ENCODE data around the gene SYT8. TPM values are rescaled to one million over a fixed set of nuclear protein-coding genes. Genes with fewer than 3 reads are reported as not detected.
"Not testable (repeated sequence)": the region's sequence is repeated elsewhere in the genome, so short reads cannot be mapped to it uniquely, and the experiment has no call there.

The SYT8 gene
- total and polyA plus RNA-seq, 10 donors = 0.83 TPM; not detected in 9

DNA sequence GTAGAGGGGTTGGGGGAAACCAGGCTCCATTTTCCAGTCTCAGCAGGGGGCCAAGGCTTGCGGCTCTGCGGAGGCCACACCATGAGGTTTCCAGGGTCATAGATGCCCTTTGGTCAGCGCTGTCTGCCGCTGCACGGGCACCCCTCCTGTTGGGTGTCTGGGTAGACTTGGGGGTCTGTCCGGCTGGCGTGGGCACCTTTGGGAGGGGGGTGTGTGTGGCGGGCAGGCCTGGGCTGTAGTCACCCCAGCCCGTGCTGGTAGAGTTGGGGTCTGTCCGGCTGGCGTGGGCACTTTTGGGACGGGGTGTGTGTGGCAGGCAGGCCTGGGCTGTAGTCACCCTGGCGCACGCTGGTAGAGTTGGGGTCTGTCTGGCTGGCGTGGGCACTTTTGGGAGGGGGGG lies 36.7 kb downstream of the SYT8 start:
- H3K27ac ChIP-seq = peak overlapping the region; percentile 53 to 87 (median 81)
- H3K4me3 ChIP-seq = peak overlapping the region; percentile 32 to 71 (median 46)
- peak; percentile 74 for DNase-seq
- WGBS, 5 donors = 59 to 92% (median 77%) methylated on average over 7 to 15 of the region's 15 CpGs
- H3K4me1 ChIP-seq = peaks cover 27 to 96% (median 66%) of the 10 kb centered on the region in 6 donors
- TF ChIP-seq POLR2A (IDR thresholded peaks at IDR 0.05) = no peak
- no peak for TF ChIP-seq POLR2AphosphoS5 (IDR thresholded peaks at IDR 0.05)
- TF ChIP-seq, protein P1, sequence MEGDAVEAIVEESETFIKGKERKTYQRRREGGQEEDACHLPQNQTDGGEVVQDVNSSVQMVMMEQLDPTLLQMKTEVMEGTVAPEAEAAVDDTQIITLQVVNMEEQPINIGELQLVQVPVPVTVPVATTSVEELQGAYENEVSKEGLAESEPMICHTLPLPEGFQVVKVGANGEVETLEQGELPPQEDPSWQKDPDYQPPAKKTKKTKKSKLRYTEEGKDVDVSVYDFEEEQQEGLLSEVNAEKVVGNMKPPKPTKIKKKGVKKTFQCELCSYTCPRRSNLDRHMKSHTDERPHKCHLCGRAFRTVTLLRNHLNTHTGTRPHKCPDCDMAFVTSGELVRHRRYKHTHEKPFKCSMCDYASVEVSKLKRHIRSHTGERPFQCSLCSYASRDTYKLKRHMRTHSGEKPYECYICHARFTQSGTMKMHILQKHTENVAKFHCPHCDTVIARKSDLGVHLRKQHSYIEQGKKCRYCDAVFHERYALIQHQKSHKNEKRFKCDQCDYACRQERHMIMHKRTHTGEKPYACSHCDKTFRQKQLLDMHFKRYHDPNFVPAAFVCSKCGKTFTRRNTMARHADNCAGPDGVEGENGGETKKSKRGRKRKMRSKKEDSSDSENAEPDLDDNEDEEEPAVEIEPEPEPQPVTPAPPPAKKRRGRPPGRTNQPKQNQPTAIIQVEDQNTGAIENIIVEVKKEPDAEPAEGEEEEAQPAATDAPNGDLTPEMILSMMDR (IDR thresholded peaks at IDR 0.05 in 8 of 11, conservative IDR thresholded peaks at IDR 0.05 in 3 of 11) = no peak
- H3K36me3 ChIP-seq = peaks cover 0 to 52% (median 2%) of the 10 kb centered on the region in 6 donors
- H3K9me3 ChIP-seq = no peaks in the 10 kb centered on the region
- H3K27me3 ChIP-seq (replicated peaks in 1 of 7) = no peaks in the 10 kb centered on the region
- intact Hi-C loops (cut with DNase I; ENCODE audit: low total_unique reads) = no loop called here

- TF ChIP-seq POLR2AphosphoS5 (IDR thresholded peaks at IDR 0.05) = no peak
- Histone ChIP-seq H3K4me1 (peaks cover 29 to 96% (median 65%) of the 10 kb centered on the region in 6 donors), H3K4me3 (peak overlapping the region in 6 of 8 donors; percentile 15 to 71 (median 45)), H3K36me3 (peaks cover 0 to 50% (median 2%) of the 10 kb centered on the region in 6 donors), H3K27ac (peak overlapping the region in 6 of 8 donors; percentile 51 to 87 (median 84)), H3K27me3 (replicated peaks in 1 of 7) (no peaks in the 10 kb centered on the region), H3K9me3 (no peaks in the 10 kb centered on the region)
- intact Hi-C loops (cut with DNase I; ENCODE audit: low total_unique reads) = no loop called here
- DNase-seq = no peak
- 73 to 90% (median 78%) methylated on average over 16 to 25 of the region's 25 CpGs for WGBS, 5 donors
Observed at GRCh38 chr11:1872267-1872985, 37.6 kb downstream of the SYT8 start.

DNA sequence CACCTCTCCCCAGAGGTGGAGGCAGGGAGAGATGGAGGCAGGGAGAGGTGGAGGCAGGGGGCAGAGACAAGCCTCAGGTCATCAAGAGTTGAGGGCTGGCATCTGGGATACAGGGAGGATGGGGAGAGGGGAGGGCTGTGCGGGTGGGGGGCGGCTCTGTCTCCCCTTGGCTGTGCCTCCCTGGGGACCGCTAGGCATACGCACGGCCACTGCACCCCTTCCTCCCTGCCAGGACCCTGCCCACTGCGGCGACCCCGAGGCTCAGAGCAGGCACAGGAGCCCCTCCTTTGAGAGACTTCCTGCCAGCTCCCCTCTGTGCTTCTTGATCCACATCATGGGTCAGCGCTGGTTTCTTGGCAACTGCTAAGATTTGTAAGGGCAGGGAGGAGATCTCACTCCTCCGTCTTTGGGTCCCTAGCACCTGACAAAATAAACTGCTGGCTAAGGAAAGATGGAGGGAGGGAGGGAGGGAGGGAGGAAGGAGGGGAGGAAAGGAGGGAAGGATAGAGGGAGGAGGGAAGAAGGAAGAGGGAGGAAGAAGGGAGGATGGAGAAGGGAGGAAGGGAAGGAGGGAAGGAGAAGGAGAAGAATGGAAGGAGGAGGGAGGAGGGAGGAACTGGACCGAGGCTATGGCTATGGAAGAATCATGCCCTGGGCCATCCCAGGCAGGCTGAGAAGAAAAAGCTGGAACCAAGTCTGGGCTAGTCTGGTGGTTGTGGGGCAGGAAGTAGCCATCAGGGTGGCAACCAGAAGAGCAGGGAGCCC lies 38.4 kb downstream of the SYT8 start:
- peak overlapping the region in 6 of 8 donors; percentile 15 to 71 (median 45) for H3K4me3 ChIP-seq
- intact Hi-C loops (cut with DNase I; ENCODE audit: low total_unique reads) = no loop called here
- peak; percentile 66 for DNase-seq
- H3K27me3 ChIP-seq (replicated peaks in 1 of 7) = no peaks in the 10 kb centered on the region
- H3K9me3 ChIP-seq = no peaks in the 10 kb centered on the region
- 38 to 64% (median 47%) methylated on average over 11 of the region's 11 CpGs for WGBS, 5 donors
- TF ChIP-seq, protein P1 (IDR thresholded peaks at IDR 0.05 in 8 of 11, conservative IDR thresholded peaks at IDR 0.05 in 3 of 11) = no peak
- TF ChIP-seq POLR2A (IDR thresholded peaks at IDR 0.05) (no peak), POLR2AphosphoS5 (IDR thresholded peaks at IDR 0.05) (peak in 1 of 3 donors; percentile 33)
- H3K36me3 ChIP-seq = peaks cover 0 to 50% (median 4%) of the 10 kb centered on the region in 6 donors
- H3K4me1 ChIP-seq = peaks cover 27 to 96% (median 65%) of the 10 kb centered on the region in 6 donors
- H3K27ac ChIP-seq = peak overlapping the region in 7 of 8 donors; percentile 47 to 87 (median 79)

GRCh38 chr11:1873813-1874150 lies 39.0 kb downstream of the SYT8 start:
- H3K9me3 ChIP-seq; intact Hi-C loops (cut with DNase I; ENCODE audit: low total_unique reads); DNase-seq; H3K27me3 ChIP-seq (replicated peaks in 1 of 7): not testable (repeated sequence)
- peaks cover 23 to 96% (median 65%) of the 10 kb centered on the region in 6 donors for H3K4me1 ChIP-seq
- peaks cover 0 to 48% (median 4%) of the 10 kb centered on the region in 6 donors for H3K36me3 ChIP-seq
- WGBS, 5 donors = 79 to 90% (median 80%) methylated on average over 12 to 17 of the region's 17 CpGs
- peak overlapping the region in 5 of 8 donors; percentile 36 to 71 (median 50) for H3K4me3 ChIP-seq
- peak overlapping the region in 5 of 8 donors; percentile 68 to 87 (median 83) for H3K27ac ChIP-seq

DNA sequence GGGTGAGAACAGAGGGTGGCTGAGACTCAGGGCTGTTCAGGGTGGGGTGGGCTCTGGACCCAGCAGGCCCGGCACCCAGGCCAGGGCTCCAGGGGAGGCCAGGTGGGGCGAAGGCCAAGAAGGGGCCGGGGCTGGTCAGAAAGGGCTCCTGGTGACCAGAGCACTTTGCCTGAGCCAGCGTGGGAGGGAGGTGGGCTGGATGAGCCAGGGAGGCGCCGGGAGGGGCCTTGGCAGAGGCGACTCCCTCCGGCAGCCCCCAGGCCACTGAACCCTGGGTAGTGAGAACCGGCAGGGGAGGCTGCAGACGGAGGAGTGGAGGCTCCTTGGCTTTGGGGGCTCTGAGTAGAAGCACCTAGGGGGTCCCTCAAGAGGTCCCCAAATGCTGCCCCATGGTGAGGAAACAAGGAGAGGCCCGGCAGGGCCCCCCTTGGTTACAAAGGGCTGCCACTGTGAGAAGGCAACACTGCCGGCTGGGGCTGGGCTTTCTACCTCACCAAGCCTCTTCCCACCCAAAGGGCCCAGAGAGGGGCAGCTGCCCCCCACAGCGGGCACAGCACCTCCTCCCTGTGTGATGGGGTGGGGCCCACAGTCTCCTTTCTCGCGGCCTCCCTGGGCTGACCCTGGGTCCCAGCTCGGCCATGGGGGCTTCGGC lies 39.8 kb downstream of the SYT8 start:
- peak; percentile 76 for DNase-seq
- intact Hi-C loops (cut with DNase I; ENCODE audit: low total_unique reads); H3K27me3 ChIP-seq (replicated peaks in 1 of 7); H3K9me3 ChIP-seq: not testable (repeated sequence)
- peaks cover 0 to 55% (median 4%) of the 10 kb centered on the region in 6 donors for H3K36me3 ChIP-seq
- H3K4me1 ChIP-seq = peaks cover 23 to 96% (median 67%) of the 10 kb centered on the region in 6 donors
- WGBS, 5 donors = 71 to 92% (median 83%) methylated on average over 10 to 17 of the region's 17 CpGs
- peak overlapping the region in 5 of 8 donors; percentile 19 to 71 (median 26) for H3K4me3 ChIP-seq
- peak overlapping the region; percentile 14 to 86 (median 68) for H3K27ac ChIP-seq
